GM18526 (cell line): ENCODE results near the gene HTRA3.

ENCODE experiments used
- POLR2A ChIP-seq: IDR thresholded peaks from 3 replicates; pipeline ENCODE4 v1.6.1; 2011; ENCODE audit not compliant: insufficient read length; ENCODE audit errors: extremely low read depth

Gene HTRA3

DNA sequence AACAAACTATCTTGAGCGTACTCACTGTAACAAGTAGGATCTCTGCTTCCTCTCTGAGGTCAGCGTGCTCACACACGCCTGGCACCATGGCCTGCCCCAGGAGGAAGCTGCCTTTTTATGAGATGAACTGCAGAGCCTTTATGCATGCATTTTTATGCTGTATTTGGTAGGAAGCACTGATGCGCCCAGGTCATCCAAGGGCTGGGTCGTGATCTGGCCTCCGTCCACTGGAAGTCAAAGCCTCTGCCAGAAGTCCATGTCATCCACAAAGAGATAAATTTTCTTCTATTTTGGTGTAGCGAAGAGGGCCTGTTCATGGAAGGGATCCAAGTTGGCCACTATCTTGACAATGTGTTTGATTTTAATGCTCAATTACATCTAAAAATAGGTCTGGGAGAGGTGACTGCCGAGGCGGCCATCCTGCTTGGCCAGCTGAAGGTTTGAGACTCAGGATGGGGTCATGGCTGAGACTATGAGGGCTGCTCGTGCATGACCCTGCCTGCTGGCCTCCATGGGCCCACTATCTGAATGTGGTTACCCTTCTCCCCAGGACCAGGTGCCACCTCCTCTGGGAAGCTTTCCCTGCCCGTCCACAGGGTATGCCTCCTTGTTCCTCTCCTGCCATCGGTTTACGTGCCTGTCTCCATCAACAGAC, 50.3 kb downstream of the HTRA3 start:
- TF ChIP-seq POLR2A, result no peak

DNA sequence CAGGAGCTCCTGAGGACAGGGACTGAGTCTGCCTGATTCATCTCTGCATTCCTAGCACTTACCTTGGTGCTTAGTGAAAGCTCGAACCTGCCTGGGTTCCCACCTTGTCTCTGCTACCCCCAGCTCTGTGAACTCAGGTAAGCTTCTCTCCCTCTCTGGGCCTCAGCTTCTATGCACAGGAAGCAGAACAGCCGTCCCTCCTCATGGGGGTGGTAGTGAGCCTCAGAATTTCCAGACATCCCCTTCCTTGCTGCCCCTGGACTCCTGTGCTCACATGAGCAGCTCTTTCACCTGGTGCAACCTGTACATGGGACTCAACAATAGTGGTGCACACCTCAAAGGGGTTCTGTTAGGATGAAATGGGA, 50.8 kb downstream of the HTRA3 start:
- TF ChIP-seq POLR2A, result no peak

DNA sequence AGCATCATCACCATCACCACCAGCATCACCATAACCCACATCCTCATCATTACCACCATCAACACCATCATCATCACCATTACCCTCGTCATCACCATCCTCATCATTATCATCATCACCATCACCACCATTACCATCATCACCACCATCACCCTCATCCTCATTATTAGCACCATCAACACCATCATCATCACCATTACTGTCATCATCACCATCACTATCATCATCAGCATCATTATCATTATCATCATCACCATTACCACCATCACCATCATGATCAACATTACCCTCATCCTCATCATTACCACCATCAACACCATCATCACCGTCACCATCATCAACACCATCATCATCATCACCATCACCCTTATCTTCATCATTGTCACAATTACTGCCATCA, 51.7 kb downstream of the HTRA3 start:
- no peak for TF ChIP-seq POLR2A

DNA sequence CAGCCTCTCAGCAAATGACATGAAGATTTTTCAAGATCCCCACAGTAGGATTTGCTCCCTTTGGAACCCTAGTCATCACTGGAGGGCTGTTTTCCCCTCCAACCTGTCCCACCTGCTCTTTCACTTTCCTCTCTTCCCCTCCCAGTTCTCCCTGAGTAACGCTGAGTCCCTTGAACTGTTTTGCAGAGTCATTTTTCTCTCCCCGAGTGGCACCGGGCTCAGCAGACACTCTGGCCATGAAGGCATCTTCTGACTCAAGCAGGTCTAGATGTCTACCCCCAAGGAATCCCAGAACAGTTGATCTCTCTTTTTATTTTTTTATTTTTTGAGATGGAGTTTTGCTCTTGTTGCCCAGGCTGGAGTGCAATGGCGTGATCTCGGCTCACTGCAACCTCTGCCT, 52.2 kb downstream of the HTRA3 start:
- no peak for TF ChIP-seq POLR2A

DNA sequence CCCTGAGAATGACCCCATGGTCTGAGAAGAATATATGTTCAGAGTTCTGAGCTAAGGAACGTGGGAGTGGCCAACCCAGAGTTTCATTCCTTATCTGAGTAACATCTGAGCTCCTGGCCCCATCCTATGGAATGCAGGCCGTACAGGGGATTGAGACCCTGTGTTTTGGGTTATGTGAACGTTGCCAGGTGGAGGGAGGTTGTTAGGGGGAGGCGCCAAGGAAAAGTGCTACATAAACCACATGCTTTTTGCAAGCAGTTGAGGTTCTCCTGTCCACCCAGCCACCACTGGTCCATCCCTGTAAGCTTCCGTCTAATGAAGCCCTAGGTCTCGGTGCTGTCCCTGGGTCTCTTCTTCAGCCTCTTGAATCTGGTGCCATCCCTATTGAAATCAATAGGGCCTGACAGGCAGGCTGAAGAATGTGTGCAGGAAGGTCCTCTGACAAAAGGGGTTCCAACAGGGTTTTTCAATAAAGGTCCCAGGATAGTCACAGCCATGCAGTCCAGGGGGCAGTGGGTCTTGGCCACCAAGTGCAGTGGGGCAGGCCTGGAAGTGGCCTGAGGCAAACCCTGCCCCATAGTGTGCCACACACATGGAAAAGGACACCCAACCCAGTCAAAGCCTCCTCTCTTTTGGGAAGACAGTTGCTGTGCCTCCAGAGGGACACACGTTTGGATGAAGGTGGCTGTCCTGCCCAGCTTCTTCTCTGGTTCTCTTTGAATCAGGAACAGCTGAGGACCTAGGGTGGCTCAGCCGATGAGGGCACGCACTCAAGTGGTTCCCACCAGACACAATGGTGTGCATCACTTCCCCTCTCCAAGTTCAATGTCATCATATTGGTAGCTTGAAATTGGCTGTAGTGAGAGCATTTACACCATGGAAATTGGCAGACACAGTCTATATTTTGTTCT, 53.5 kb downstream of the HTRA3 start:
- TF ChIP-seq POLR2A, result no peak

DNA sequence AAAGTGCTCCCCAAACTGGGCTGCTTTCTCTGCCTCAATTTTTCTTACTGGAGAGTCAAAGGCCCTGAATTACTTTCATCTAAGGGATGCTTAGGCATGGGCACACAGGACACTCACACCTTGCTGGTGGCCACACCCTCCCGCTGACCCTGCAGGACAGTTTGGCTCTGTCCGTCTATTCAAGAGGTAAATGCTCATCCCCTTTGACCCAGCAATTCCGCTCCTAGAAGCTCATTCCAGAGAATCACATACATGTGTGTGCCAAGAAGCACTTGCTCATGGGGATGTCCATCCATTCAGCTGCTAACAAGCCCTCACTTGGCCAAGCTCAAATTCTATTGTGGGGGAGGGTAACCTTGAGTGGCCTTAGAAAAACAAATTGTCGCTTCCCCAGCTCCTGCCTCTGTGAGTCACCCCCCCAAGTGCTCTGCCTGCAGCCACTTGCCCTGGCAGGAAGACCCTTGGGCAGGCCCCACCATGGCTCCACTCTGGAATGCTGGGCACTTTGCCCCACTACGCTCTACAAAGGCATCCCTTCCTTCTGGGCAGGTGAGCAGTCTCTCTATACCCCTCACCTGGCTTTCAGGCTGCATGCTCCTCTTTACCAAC, 54.5 kb downstream of the HTRA3 start:
- no peak for TF ChIP-seq POLR2A

DNA sequence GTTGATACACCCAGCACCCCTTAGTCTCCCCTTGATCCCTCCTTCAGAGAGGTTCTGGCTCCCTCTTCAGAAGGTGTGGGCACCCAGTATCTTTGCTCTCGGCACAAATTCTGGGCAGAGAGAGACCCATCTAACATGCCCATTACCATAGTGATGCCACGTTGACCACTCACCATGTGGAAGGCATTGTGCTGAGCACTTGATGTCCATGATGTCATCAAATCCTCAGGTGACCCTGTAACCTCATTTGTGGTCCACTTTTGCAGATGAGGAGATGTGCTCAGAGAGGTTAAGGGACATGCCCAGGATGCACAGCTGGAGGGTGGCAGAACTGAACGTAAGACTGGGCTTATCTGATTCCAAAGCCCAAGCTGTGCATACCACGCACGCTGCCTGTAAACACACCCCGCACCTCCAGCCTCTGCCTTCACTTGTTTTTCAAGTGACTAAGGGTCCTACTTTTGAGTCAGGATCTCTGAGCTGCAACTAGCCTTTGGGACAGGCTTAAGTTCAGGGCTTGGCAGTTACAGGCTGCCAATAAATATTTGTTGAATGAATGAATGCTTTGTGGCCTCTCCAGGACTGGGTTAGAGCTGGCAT, 55.2 kb downstream of the HTRA3 start:
- TF ChIP-seq POLR2A, result no peak

DNA sequence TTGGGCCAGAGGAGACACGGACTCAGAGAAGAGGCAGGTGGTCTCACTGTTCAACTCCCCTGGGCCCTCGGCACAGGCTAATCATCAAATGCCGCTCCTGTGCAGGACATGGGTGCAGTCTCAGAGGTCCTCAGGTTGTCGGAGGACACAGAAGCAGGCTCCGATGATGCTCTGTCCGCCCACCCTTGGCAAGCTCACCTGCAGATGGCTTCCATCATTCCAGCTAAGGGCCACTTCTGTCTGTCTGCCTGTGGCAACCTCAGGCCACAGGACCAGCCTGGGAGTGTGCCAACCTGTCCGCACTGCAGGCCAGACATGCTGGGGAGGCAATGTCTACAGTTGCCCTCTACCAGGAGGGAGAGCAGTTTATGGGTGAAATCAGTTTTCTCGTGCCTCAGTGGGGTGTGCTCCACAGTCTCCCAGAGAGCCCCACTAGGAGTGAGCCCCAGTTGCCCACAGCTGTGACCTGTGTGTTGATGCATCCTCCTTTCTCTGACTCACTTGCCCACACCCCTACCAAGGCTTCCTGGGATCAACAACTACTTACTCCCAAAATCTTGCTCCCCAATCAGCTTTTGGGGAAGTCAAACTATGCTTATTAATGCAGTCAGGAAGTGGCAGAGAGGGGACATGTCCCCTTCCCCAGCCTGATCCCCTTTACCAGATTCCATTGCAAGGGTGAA, 55.9 kb downstream of the HTRA3 start:
- no peak for TF ChIP-seq POLR2A

DNA sequence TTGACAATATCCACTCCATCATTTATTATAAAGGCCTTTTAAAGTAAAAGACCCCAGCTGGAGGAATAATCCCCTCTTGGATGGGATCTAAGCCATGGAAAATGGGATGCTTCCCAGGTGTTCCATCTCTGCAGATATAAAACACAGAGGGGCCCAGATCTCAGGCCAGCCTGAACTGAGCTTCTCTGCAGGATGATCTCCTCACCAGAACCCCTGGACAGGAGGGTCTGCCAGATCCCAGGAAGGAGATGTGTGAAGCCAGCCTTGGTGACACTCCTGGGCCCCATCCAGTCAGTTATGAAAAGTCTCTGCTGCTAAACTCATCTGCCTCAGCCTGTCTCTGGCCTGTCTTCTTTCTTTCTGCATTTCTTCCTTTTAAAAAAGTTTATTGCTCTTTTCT, 56.7 kb downstream of the HTRA3 start:
- no peak for TF ChIP-seq POLR2A

DNA sequence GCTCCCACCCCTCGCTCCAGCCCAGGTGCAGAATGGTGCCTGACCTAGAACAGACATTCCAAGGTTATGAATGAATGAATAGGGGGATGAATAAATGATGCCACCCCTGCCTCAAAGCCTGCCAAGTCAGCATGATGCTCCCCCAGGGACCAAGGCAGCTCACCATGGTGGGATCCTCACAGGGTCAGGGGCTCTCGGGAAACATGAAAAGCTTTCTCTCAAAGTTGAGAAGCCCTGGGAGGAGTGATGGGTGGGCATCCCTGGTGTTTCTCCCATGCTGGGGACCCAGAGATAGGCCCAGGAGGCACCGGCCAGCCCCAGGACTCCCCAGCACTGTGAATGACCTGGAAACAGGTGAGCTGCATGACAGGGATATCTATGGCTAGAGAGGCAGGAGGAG, 58.9 kb downstream of the HTRA3 start:
- TF ChIP-seq POLR2A, result no peak

DNA sequence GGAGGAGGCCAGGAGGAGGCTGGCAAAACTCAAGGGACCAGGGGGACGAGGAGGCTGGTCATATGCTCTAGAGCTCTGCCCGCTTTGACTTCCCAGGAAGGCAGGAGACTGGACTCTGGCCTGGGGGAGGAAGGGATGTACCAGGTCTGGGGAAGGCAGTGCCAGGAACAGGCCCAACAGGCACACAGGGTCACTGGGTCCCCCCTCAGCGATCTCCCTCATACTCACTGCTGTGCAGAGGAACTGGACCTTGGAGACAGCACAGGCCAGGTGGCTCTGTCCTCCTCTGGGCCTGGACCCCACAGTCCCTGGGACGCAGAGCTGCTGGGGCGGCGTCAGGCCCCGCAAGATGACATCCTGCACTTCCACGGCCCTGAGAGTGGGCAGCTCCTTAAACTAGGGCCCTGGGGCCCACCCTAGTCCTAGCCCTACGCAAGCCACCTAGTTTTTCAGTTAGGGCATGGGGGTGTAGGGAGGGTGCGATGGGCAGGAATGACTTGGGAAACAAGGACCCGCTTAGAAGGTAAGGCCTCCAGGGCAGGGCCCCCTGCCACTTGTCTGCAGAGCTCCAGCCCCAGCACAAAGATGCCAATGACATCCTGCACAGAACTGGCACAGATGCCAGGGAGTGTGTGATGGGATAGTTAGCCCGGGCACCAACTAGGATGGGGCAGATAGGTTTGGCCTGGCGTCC, 59.5 kb downstream of the HTRA3 start:
- no peak for TF ChIP-seq POLR2A

DNA sequence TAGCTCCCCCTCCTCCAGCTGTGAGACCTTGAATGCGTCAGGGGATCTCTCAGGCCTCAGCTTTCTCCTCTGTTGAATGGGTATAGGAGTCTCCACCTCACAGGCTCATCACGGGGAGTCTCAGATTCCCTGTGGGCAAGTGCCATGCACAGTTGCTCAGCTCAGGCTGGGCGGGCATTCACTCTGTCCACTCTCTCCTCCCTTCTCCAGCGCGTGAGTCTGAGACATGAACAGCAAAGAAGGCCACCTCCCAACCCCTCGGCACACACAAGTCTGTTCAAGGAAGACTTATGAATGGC, 60.0 kb downstream of the HTRA3 start:
- no peak for TF ChIP-seq POLR2A

DNA sequence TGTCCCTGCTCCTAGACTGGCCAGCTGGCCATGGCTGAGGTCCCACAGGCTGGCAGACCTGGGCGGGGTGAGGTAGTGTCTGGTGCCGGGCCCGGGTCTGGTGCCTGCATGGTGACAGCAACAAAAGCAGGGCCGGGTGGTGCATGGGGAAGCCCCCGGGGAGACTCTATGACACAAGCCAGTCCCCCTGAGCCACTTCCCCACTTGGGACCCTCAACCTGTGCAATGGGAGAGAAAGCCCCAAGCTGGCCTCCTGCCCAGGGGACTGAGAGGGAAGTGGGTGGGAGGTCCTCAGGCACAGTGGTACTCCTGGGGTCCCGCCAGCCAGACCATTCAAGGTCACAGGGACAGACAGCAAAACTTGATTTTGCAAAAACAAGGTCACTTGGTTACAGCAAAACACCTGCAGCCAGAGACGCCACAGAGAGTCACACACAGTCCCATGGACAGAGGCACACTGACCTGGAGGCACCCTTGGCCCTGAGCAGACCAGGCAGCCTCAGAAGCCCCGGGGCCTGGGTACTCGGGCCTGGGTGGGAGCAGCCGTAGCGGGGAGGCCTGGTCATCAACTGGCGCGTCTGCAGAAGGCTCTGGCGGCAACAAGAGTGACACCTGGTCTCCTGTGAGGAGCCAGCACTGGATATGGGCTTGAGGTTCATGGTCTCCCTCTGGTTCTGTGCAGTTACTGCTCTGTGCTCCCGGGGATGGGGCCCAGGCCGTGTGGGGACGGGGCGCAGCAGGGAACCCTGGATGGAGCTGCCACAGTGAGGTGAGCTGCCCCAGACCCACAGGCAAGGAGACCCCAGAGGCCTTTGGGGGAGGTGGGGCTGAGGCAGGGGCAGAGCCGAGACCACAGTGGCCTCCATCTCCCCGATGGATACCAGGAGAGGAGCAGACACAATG, 60.6 kb downstream of the HTRA3 start:
- TF ChIP-seq POLR2A, result no peak
